Measurements from ENCODE around the gene DENND2A.
A peak's percentile ranks its signal among the peaks of the same experiment; 100 is the strongest.

The DENND2A gene

DNA sequence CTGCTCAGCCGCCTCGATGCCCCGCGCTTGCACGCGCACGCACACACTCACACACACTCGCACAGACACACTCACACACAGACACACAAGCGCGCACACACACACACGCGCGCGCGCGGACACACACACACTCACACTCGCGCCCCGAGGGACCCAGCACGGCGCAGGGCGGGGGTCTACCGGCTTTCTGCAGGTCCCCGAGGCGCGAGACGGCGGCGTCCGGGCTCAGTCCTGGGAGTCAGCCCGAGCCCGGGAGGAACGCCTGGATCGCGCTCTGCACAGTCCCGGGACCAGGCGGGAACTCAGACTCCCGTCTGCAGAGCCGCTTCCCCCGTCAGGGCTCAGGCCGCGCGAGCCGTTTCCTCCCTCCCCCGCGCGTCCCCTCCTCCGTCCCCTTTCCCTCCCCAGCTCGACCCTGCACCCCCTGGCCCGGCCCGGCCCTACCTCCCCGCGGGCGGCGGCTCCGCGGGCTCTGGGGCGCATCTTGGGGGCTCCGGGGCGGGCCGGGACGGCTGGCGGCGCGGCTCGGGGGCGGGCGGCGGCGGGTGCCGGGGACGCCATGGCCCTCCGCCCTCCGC is 464 bp downstream of the DENND2A start:
- DNase-seq (ENCODE audit: low read depth, low spot score): no peak
- CTCF ChIA-PET: interaction anchor here (0.9 to 6.0 kb wide), 5 partner anchors 11 to 123 kb away, joined by 3 to 24 read pairs (median 4); no protein-coding TSS in a partner anchor
- POLR2A ChIA-PET: interaction anchor here (2.0 kb wide), 1 partner anchor 13 kb away, joined by 7 read pairs; no protein-coding TSS in a partner anchor
- H3K4me3 ChIP-seq (ENCODE audit: low read depth, low read length): peak overlapping the region; percentile 68
- TF ChIP-seq CTCF (IDR thresholded peaks at IDR 0.05; ENCODE audit: insufficient read depth, low read length, missing control alignments): no peak

DNA sequence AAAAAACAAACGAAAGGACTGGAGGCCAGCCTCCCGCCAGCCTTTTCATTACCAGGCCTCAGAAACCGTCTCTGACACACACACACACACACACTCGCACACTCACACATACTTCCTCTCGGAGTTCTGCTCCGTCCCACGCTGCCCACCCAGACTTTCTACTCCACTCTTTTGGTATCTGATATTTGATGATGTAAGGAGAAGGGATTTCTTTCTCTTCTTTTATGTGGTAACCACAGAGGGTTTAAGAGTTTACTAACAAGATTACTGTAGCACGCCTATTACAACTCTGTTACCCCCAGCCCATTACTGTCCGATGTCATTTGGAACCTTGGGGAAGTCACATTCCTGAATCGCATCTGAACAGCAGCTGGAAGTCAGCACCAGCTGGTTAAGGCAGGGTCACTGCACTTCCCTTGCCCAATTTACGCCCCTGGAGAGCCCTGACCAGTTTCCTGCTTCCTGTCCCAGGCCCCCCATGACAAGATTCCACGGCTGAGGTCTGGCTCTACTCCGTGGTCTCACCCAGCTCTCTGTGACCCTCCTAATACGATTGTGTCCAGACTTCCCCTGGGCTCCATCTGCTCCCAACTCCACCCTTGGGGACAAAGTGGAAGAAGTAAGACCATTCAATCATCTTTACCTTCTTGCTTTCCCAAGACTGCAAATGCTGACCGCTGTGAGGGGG is 1.1 kb downstream of the DENND2A start:
- POLR2A ChIA-PET: interaction anchor here (1.0 to 2.0 kb wide), 2 partner anchors 13 to 21 kb away, joined by 3 to 7 read pairs; no protein-coding TSS in a partner anchor
- CTCF ChIA-PET: interaction anchor here (1.4 to 6.0 kb wide), 6 partner anchors 12 to 123 kb away, joined by 3 to 24 read pairs (median 4); no protein-coding TSS in a partner anchor
- H3K4me3 ChIP-seq (ENCODE audit: low read depth, low read length): peak overlapping the region; percentile 68
- TF ChIP-seq CTCF (IDR thresholded peaks at IDR 0.05; ENCODE audit: insufficient read depth, low read length, missing control alignments): no peak
- DNase-seq (ENCODE audit: low read depth, low spot score): no peak

GRCh38 chr7:140638173-140638791 is 2.3 kb downstream of the DENND2A start:
- DNase-seq (ENCODE audit: low read depth, low spot score): no peak
- peak overlapping the region; percentile 10; the same call in 1 of the 2 replicates for H3K4me3 ChIP-seq (ENCODE audit: low read depth, low read length)
- ChIA-PET CTCF (interaction anchor here (1.1 to 6.0 kb wide), 8 partner anchors 11 to 121 kb away, joined by 3 to 24 read pairs (median 4); no protein-coding TSS in a partner anchor), POLR2A (interaction anchor here (1.0 kb wide), 1 partner anchor 22 kb away, joined by 3 read pairs; no protein-coding TSS in a partner anchor)
- peak; percentile 22 for TF ChIP-seq CTCF (IDR thresholded peaks at IDR 0.05; ENCODE audit: insufficient read depth, low read length, missing control alignments)

DNA sequence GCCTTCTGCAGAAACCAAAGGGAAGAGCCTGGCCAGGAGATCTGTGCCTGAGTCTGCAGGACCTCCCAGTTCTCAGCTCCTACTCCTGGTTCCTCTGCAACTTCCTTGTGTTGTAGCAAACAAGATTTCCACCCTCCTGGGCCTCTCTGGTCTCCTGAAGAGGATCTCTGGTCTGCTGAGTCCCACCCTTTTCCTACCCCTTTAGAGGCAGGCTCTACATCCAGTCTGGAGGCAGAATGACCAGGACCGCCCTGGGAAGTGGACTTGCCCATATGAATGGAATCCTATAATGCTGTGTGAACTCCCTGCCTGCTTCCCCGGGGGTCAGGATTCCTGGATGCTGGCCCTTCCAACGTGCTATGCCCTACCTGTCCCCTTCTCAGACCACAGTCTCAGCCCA is 3.2 kb downstream of the DENND2A start:
- TF ChIP-seq CTCF (IDR thresholded peaks at IDR 0.05; ENCODE audit: insufficient read depth, low read length, missing control alignments): no peak
- no peak overlapping the region for H3K4me3 ChIP-seq (ENCODE audit: low read depth, low read length)
- DNase-seq (ENCODE audit: low read depth, low spot score): no peak
- POLR2A ChIA-PET: no interaction called here
- CTCF ChIA-PET: interaction anchor here (1.7 to 6.0 kb wide), 3 partner anchors 10 to 121 kb away, joined by 5 to 24 read pairs (median 11); no protein-coding TSS in a partner anchor

- CTCF ChIA-PET: interaction anchor here (1.2 to 6.0 kb wide), 2 partner anchors 17 to 119 kb away, joined by 3 to 24 read pairs; no protein-coding TSS in a partner anchor
- no peak for TF ChIP-seq CTCF (IDR thresholded peaks at IDR 0.05; ENCODE audit: insufficient read depth, low read length, missing control alignments)
- H3K4me3 ChIP-seq (ENCODE audit: low read depth, low read length): no peak overlapping the region
- DNase-seq (ENCODE audit: low read depth, low spot score): no peak
- POLR2A ChIA-PET: no interaction called here
Measured at GRCh38 chr7:140635816-140636215, 4.8 kb downstream of the DENND2A start.

All from AG04449 (cell line).